IPS-18c (cell line): ENCODE measurements around the gene MEGF10.

Source experiments
- H3K4me3 ChIP-seq: 2 replicates; pipeline ENCODE4 v1.7.0; 2013; ENCODE audit warnings: low read depth, mild to moderate bottlenecking, low read length, moderate library complexity; ENCODE audit not compliant: insufficient read depth
- H3K9me3 ChIP-seq: one replicate; pipeline ENCODE4 v1.6.1; 2013; ENCODE audit warnings: mild to moderate bottlenecking, low read length, moderate library complexity; ENCODE audit not compliant: control insufficient read depth, insufficient read depth

Gene MEGF10

DNA sequence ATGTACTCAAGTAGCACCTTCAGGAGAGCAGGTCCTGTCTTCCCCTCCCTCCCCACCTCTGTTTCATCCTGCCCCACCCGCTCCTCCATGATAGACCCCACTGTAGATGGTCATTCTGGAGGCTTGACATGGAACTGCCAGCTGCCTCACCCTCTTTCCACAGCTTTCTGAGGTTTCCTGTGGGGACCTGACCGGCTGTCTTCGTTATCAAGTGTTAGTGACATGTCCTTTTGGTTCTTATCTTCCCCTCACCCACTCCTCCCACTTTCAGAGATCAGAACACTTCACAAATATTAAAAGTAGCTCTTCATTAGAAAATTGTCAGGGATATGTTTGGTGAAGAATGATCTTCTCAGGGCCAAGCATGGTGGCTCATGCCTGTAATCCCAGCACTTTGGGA, 52.7 kb downstream of the MEGF10 start:
- H3K4me3 ChIP-seq, result no peak overlapping the region

GRCh38 chr5:127343866-127344265, 53.3 kb downstream of the MEGF10 start:
- no peak overlapping the region for H3K4me3 ChIP-seq
- H3K9me3 ChIP-seq, result no peaks in the 10 kb centered on the region

More for the DNA sequence above, 52.7 kb downstream of the MEGF10 start:
- no peaks in the 10 kb centered on the region for H3K9me3 ChIP-seq

- Histone ChIP-seq H3K9me3 (no peaks in the 10 kb centered on the region), H3K4me3 (no peak overlapping the region)
Observed at GRCh38 chr5:127344931-127345330, 54.3 kb downstream of the MEGF10 start.

DNA sequence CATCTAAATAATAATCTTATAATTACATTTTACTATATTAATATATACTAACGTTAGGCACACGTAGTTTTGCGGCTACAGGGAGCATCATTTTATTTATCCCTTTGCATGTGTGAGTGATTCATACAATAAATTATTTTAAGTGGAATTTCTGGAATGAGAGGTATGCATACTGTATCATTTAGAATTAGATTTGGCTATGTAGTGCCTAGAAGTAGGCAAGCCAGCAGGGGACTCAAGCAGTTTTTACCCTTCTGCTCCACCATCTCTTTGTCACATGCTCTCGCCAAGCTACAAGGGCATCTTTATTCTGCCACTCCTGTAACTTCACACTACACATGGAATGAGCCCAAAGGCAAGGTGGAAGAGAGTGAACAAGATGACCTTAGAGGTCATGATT, 60.8 kb downstream of the MEGF10 start:
- Histone ChIP-seq H3K4me3 (no peak overlapping the region), H3K9me3 (no peaks in the 10 kb centered on the region)

DNA sequence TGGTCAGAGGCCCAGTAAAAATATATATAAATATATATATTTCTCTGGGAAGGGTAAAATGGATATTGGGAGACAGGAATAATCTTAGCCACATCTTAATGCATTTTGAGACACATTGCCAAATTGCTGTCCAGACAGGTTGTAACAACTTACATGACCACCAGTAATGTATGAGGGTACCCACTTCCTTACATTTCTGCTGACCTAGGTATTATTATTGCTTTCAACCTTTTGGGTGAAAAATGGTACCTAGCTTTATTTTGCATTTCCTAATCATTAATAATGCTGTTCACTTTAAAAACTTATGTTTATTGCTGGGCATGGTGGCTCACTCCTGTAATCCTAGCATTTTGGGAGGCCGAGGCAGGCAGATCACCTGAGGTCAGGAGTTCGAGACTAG, 61.5 kb downstream of the MEGF10 start:
- no peaks in the 10 kb centered on the region for H3K9me3 ChIP-seq
- H3K4me3 ChIP-seq, result no peak overlapping the region

- H3K4me3 ChIP-seq, result no peak overlapping the region
Observed at GRCh38 chr5:127353327-127353726, 62.7 kb downstream of the MEGF10 start.

DNA sequence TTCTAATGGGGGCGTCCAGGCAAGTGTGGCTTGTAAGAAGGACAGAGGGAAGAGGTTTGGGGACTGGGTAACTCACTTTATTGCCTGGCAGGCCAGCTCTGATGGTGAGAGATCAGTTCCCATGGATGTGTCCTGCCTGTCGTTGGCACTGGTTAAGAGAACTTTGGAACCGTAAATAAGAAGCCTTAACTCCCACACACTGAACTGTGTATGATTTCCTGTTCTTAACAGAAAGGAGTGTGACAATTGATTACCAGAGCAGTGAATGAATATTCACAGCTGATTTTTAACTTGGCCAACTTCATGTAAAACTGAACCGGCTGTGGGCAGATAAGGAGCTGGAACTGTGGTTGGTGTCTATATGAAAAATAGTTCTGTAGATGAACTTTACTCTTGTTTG, 63.2 kb downstream of the MEGF10 start:
- no peaks in the 10 kb centered on the region for H3K9me3 ChIP-seq
- H3K4me3 ChIP-seq, result no peak overlapping the region

More at GRCh38 chr5:127353327-127353726, 62.7 kb downstream of the MEGF10 start:
- H3K9me3 ChIP-seq, result no peaks in the 10 kb centered on the region

DNA sequence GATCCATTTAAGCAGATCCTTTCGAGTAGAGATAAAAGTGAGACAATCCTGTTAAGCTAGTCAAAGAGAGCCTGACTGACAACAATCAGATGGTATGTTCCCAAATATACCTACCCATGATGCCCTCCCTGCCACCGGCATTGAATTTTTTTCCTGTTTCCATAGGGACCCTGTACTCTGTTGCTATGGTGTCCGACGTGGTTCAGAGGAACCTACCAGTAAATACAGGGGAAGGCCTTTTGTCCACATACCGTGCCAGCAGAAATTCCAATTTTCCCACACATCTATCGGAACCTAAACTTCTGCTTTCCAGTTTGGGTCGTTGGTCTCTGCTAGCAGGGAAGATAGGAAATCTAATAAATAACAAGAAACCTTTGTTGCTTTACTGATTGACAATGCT, 64.7 kb downstream of the MEGF10 start:
- no peak overlapping the region for H3K4me3 ChIP-seq

GRCh38 chr5:127358284-127358683, 67.7 kb downstream of the MEGF10 start:
- Histone ChIP-seq H3K4me3 (no peak overlapping the region), H3K9me3 (no peaks in the 10 kb centered on the region)

More for the DNA sequence above, 64.7 kb downstream of the MEGF10 start:
- H3K9me3 ChIP-seq, result no peaks in the 10 kb centered on the region

DNA sequence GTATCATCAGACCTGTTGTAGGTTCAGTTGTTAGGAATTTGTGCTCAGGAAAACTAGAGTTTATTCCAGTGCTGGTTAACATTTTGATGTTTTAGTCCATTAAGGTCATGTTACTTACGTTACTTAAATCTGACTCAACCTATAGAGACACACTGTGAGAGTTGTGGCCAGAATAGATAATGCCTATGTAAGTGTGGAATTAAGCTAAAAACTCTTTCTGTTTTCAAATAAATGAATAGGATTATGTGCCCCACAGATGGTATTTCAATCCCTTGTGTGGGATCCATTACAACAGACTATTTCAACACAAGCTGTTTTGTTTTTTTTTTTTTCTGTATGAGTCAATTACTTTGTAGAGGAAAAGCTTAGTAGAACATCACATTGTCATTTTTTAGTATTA, 68.1 kb downstream of the MEGF10 start:
- Histone ChIP-seq H3K9me3 (no peaks in the 10 kb centered on the region), H3K4me3 (no peak overlapping the region)

DNA sequence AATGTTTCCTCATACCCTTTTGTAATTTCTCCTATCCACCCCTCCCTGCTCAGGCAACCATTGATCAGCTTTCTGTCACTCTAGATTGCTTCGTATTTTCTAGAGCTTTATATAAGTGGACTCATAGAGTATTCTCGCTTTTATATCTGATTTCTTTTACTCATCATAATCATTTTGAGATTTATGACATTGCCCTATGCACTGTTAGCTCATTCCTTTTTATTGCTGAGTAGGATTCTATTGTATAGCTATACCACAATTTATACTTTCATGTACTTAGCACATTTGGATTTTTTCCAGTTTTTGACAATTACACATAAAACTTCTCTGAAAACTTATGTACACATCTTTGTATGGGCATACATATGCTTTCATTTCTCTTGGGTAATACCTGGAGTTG, 68.9 kb downstream of the MEGF10 start:
- Histone ChIP-seq H3K9me3 (no peaks in the 10 kb centered on the region), H3K4me3 (no peak overlapping the region)

DNA sequence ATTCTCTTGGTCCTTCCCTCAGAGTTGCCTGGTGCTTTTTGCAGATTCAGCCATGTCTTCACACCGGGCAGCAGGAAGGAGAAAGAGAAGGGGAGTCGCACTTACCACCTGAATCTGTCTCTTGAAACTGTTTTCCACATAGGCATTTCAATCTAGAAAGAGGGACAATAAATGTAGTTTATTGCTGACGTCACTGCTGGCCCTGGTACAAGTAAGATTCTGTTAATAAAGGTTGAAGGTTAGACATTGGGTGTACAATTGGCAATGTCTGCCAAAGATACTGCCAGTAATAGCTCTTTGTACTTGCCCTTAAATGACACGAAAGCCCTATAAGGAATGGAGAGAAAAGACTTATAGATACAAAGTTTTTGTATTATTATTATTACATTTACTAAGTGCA, 72.8 kb downstream of the MEGF10 start:
- Histone ChIP-seq H3K4me3 (no peak overlapping the region), H3K9me3 (no peaks in the 10 kb centered on the region)

GRCh38 chr5:127367029-127367428, 76.4 kb downstream of the MEGF10 start:
- Histone ChIP-seq H3K4me3 (no peak overlapping the region), H3K9me3 (no peaks in the 10 kb centered on the region)

GRCh38 chr5:127367946-127368465, 77.4 kb downstream of the MEGF10 start:
- no peak overlapping the region for H3K4me3 ChIP-seq
- H3K9me3 ChIP-seq, result no peaks in the 10 kb centered on the region

GRCh38 chr5:127369796-127370195, 79.2 kb downstream of the MEGF10 start:
- no peak overlapping the region for H3K4me3 ChIP-seq
- H3K9me3 ChIP-seq, result no peaks in the 10 kb centered on the region

GRCh38 chr5:127370631-127371030, 80.0 kb downstream of the MEGF10 start:
- Histone ChIP-seq H3K4me3 (no peak overlapping the region), H3K9me3 (no peaks in the 10 kb centered on the region)

GRCh38 chr5:127373858-127374491, 83.4 kb downstream of the MEGF10 start:
- H3K9me3 ChIP-seq, result no peaks in the 10 kb centered on the region
- H3K4me3 ChIP-seq, result no peak overlapping the region

- Histone ChIP-seq H3K9me3 (no peaks in the 10 kb centered on the region), H3K4me3 (no peak overlapping the region)
Observed at GRCh38 chr5:127375124-127375523, 84.5 kb downstream of the MEGF10 start.

DNA sequence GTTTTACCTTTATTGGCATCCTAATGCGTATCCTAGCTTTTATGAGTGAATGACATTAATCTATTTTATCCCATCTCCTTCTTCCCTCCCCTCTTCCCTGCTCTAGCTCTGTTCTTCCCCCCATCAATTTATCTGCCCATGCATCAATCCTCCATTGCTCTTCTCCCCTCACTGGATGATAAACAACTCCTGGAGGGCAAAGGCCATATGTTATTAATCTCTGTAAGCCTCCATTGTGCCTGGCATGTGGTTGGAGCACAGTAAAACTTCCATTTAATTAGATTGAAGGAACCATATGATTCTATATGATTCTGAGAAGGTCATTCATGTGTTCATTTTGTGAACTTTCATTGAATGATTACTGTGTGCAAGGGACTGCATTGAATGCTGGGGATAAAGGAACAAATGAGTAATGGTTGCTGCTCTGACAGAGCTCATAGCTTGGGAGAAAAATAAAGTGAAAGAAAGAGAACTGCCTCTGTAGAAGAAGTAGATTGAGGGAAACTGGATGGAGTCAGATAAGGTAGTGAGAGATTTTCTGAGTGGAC, 85.0 kb downstream of the MEGF10 start:
- H3K9me3 ChIP-seq, result no peaks in the 10 kb centered on the region
- H3K4me3 ChIP-seq, result no peak overlapping the region
